GM19455 (cell line): ENCODE results near the gene IL6ST.
"Not testable (repeated sequence)": the region's sequence is repeated elsewhere in the genome, so short reads cannot be mapped to it uniquely, and the experiment has no call there.

Experiments
- ATAC-seq: cut with Tn5 transposase; IDR thresholded peaks from one replicate; pipeline ENCODE4 v1.9.1; 2021; ENCODE audit not compliant: unreplicated experiment

The IL6ST gene

DNA sequence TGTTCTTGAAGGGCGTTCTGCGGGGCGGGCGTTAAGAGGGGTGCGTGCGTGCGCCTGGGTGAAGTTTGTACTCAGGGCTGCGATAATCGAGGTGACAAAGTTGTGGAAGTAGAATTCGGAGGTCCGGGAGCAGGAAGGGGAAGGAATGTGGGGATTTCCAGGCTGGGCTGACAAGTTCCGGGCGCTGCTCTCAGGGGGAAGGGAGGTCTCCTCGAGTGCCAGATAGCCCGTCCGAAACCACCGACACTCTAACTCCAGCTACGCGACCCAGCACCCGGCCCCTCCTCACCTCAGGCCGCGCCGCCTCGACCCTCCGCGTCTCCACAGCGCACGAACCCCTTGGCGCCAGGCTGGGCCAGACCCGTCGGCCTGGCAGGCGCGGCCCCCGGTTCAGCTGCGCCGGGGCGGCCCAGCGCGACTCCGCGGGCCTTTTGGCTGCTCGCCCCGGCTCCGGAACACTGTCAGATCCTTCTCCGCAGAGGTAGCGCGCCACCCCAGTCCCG, at the start of gene IL6ST:
TSS of gene IL6ST (minus strand) at position 469 of the 503 bp plus-strand sequence. CDS start 18,685 bp downstream, outside the sequence.
- peak; percentile 51 for ATAC-seq

DNA sequence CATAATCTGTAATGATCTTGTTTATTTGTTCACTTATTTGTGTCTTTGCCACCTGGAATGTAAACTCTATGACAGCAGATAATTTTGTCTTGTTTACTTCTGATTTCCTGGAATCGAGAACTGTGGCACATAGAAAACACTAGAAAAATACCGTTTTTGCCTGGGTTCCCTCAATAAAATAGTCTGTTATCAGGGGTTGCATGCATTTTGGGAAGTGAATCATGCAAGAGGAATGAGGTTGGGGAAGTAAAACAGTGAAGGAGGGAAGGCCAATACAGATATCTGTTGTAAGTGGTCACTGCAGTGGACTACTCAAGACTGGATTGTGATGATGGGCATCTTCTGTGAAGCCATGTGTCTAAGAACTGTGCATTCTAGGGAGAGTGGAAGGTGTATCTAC, 45.2 kb upstream of the IL6ST start:
- ATAC-seq = no peak

DNA sequence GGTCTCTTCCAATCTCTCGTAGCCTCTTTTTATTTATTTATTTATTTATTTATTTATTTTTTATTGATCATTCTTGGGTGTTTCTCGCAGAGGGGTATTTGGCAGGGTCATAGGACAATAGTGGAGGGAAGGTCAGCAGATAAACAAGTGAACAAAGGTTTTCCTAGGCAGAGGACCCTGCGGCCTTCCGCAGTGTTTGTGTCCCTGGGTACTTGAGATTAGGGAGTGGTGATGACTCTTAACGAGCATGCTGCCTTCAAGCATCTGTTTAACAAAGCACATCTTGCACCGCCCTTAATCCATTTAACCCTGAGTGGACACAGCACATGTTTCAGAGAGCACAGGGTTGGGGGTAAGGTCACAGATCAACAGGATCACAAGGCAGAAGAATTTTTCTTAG, 43.4 kb upstream of the IL6ST start:
- ATAC-seq = not testable (repeated sequence)

DNA sequence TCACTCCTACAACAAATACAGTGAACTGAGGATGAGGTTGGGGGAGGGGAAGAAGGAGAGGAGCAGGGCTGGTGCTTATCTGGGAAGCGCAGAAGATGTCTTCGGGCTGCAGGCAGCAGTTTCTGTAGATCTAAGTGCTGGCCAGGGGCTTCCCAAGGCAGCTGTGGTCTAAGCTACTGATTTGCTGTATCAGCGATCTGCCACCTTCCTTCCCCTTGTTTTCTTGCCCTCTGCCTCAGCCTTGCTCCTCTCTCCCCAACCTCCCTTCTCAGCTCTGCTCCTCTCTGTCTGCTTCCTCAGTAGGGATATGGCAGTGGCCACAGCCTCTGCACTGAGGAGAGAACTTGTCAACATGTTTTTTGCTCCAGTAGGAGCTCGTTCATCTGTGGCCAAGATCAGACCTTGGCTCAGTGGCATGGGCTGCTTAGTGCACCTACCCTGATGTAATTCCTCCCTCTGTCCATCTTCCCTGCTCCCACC, 42.8 kb upstream of the IL6ST start:
- ATAC-seq = no peak

DNA sequence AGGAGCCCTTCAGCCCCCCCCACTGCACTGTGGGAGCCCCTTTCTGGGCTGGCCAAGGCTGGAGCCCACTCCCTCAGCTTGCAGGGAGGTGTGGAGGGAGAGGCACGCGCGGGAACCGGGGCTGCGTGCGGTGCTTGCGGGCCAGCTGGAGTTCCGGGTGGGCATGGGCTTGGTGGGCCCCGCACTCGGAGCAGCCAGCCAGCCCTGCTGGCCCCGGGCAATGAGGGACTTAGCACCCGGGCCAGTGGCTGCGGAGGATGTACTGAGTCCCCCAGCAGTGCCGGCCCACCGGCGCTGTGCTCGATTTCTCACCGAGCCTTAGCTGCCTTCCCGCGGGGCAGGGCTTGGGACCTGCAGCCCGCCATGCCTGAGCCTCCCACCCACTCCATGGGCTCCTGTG, 40.6 kb upstream of the IL6ST start:
- not testable (repeated sequence) for ATAC-seq

DNA sequence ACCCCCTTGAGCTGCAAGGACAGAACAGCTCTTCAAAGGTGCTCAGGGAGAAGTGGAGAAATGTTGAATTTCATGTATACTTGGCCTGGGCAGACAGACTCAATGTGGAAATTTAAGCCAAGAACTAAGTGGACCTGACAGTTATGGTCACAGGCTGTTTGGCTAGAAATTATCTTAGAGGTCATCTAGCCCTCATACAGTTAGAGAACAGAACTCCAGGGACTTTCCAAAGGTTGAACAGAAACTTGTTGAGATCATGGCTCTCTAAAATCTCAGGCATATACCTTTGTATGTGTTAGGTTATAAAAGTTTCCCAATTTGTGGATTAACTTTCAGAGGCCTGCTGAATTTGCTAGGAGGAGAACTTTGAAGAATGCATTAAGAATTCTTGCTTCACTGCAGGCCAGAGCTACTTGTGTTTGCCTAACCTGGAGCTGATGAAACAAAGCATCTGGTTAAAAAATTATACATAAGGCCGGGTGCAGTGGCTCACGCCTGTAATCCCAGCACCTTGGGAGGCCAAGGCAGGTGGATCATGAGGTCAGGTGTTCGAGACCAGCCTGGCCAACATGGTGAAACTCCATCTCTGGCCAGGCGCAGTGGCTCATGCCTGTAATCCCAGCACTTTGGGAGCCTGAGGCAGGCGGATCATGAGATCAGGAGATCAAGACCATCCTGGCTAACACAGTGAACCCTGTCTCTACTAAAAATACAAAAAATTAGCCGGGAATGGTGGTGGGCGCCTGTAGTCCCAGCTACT, 35.3 kb upstream of the IL6ST start:
- not testable (repeated sequence) for ATAC-seq

DNA sequence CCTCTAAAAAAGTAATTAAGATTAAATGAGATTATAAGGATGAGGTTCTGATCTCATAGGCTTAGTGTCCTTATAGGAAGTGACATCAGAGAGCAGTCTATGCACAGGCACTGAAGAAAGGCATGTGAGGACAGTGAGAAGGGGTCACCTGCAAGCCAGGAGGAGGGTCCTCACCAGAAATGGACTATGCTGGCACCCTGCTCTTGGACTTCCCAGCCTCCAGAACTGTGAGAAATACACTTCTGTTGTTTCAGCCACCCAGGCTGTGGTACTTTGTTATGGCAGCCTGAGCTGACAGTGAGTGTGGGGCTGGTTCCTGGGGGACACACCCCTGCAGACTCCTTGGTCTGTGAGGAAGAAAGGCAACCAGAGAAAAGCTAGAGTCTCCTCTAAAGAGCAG, 34.7 kb upstream of the IL6ST start:
- no peak for ATAC-seq

DNA sequence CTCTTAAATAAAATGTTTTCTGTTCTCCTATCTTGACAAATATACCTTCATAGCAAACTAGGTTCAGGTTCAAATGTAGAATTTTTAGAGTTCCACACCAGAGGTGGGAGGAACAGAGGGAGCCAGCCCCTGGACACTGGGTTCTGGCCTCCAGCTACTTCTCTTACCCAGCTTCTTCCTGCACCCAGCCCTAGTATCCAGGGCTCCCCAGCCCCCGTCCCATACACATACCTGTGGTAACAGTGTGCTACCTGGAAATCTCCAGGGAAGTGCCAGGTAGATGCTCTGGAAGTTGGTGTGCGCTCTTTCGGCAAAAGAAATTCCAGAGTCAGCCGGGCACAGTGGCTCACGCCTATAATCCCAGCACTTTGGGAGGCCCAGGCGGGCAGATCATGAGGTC, 33.9 kb upstream of the IL6ST start:
- no peak for ATAC-seq

DNA sequence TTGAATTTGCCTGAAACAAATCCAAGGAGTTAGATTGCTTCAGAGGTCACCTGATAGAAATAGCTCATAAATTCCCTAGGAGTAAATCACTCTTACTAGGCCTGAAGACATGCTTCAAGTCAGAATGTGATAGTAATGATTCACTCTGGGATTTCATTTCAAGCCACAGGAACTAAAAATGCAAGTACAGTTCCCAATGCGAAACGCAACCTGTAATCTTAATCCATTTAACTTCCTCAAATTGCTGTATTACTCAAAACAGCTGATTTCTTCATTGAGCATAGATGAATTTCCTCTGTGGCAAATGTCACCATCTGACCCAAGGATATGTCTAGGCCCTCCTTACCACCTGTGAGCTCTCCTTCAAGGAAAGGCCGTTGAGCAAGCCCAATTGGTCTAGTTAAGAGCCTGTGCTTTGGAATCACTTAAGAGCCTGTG, 32.1 kb upstream of the IL6ST start:
- ATAC-seq = peak; percentile 67

DNA sequence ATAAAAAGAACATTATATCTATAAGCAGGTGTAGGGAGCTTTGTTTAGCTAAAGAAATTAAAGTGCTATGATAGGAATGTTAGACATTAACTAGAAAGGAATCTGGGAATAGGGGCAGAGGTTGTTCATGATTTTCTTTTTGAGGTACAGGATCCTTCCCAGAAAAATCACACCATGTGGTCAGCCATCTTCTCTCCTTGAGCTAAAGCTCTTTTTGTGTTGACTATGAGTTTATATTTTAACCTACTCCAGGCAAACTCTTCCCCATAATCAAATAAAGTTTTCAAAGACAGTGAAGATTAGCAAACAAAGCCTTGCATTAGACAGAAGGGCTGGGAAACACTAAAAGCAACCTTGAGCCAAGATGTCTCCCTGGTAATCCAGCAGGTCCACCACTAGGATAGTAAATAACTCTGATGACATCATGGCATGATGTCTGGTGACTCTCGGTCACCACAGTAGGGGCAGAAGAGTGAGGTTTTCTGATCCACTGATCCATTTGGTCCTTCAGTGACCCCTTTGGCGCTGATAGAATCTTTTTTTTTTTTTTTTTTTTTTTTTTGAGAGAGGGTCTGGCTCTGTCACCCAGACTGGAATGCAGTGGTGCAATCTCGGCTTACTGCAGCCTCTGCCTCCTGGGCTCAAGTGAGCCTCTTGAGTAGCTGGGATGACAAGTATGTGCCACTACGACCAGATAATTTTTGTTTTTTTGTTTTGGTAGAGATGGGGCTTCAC, 30.6 kb upstream of the IL6ST start:
- no peak for ATAC-seq

DNA sequence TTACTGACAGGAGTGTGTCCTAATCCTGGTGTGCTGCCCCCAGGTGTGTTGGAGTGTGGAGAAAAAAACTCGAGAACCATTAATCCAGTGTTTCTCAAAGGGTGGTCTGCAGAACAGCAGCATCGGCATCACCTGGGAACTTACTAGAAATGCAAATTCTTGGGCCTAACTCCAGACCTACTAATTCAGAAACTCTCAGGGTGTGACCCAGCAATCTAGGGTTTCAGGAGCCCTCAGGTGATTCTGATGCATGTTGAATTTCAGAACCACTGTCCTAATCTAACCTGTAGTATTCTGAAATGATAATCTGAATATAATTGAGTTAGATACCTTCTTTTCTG, 30.0 kb upstream of the IL6ST start:
- ATAC-seq = no peak

DNA sequence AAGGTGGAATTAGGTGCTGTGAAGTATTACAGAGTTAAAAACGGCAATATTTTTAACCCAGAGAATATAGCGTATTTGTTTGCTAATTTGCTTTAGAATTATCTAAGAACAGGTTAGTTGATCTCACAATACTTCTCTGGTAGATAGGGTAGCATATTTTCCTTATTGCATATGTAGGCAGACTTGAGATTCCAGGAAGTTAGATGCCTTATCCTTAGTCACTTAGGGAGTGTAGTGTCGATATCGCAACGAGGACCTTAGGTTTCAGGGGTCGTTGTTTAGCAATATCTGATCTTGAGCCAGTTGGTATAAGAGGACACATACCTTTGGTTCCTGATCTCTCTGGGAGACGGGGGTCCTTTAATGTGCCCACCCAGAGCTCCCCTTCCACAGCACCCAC, 28.5 kb upstream of the IL6ST start:
- ATAC-seq = no peak

DNA sequence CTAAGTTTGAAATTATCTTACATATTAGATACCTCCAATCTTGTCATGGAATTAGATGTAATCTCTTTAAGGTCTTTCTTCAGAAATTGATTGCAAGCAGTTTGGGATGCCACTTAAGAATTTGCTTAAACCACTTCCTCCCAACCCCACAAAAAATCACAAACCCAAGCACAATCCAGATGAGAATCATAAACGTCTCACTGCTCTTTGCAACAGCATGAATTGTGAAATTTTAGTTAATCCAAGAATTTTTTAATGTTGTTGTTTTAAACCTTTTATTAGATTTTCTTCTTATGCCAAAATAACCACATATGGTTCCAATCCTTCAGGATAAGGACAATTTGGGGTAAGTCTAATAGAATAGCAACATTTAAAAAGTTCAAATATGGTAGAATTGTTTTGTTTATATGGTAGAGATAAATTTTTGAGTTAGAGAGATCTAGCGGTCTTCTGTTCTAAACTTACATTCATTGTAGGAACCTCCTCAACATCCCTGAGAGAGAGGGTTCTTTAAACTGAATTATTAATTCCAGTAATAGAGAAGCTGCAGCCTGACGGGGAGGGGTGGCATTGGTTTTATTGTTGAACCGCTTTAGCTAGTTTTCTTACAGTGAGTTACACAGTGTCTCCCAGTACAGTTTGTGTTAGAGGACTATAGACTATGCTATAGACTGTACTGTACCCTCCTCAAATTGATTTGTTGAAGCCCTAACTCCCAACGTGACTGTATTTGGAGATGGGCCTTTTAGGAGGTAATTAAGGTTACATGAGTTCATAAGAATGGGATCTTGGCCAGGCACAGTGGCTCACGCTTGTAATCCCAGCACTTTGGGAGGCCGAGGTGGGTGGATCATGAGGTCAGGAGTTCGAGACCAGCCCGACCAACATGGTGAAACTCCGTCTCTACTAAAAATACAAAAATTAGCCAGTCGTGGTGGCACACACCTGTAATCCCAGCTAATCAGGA, 24.8 kb upstream of the IL6ST start:
- no peak for ATAC-seq

DNA sequence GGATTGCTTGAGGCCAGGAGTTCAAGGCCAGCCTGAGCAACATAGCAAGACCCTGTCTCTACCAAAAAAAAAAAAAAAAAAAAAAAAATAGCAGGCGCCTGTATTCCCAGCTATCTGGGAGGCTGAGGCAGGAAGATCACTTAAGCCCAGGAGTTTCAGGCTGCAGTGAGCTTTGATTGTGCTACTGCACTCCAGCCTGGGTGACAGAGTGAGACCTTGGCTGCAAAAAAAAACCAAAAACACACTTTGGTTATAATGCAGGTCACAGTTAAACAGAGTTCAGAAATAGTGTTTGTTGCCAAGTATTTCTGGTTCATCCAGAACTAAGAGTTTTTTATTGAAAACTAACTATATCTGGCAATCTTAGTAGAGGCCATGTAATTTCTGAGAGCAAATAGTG, 24.1 kb upstream of the IL6ST start:
- no peak for ATAC-seq

DNA sequence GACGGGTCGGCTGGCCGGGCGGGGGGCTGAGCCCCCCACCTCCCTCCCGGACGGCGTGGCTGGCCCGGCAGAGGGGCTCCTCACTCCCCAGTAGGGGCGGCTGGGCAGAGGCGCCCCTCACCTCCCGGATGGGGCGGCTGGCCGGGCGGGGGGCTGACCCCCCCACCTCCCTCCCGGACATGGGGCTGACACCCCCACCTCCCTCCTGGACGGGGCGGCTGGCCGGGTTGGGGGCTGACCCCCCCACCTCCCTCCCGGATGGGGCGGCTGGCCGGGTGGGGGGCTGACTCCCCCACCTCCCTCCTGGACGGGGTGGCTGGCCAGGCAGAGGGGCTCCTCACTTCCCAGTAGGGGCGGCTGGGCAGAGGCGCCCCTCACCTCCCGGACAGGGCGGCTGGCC, 19.9 kb upstream of the IL6ST start:
- not testable (repeated sequence) for ATAC-seq

DNA sequence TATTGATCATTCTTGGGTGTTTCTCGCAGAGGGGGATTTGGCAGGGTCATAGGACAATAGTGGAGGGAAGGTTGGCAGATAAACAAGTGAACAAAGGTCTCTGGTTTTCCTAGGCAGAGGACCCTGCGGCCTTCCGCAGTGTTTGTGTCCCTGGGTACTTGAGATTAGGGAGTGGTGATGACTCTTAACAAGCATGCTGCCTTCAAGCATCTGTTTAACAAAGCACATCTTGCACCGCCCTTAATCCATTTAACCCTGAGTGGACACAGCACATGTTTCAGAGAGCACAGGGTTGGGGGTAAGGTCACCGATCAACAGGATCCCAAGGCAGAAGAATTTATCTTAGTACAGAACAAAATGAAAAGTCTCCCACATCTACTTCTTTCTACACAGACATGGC, 19.2 kb upstream of the IL6ST start:
- not testable (repeated sequence) for ATAC-seq

DNA sequence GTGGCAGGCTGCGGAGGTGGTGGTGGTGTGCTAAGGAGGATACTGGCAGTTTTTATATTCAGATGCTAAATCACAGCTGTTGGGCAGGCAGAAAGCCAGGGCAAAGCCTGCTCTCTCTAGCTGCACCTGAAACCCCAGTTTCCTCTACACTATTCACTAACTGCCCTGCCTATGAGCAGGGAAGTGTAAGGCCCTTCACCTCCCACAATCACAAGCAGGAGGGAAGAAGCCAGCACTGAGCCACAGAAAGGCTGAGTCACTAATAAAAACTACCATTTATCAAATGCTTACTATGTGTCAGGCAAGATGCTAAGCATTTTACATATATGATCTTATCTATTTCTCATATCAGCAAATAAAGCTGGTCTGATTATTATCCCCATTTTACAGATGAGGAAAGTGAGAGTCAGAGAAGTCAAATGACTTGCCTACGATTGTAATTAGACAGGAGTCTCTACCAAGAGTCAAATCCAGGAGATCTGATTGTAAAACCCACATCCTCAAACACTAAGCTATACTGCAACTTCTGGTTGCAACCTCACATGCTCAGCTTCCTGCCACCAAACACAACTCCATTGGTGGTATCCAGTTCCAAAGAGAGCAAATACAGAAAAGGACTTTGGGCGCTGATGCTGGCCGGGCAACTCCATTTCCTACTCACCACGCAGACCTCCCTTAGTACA, 17.7 kb upstream of the IL6ST start:
- no peak for ATAC-seq

DNA sequence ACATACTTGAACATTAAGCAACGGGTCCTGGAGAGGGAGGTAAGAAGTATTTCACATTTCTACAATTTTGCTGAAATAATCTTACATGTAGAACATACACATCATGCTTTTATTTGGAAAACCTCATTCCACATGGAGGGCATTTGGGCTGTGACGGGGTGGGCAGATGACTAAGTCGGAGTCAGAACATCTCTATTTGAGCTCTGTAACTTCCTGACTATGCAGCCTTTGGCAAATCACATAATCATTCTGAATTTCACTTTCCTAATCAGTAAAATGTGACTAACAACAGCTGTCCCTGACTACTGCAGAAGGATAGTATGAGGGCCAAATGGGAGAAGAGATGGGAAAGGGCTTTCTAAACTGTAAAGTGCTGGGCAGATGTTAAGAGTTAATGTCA, 17.1 kb upstream of the IL6ST start:
- no peak for ATAC-seq

DNA sequence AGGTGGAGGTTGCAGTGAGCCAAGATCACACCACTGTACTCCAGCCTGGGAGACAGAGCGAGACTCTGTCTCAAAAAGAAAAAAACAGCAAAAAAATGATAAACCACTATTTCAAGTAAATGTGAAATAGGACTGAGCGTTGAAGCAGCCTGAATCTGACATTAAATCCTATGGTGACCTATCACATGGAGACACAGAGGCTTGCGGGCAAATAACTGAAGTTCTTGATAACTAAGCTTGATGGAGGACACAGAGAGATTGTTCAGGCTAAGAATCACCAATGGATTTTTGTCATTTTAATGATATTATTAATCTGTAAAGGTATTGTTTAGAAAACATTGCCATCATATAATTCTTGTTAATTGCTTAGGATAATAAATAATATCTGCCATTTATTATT, 15.7 kb upstream of the IL6ST start:
- no peak for ATAC-seq

DNA sequence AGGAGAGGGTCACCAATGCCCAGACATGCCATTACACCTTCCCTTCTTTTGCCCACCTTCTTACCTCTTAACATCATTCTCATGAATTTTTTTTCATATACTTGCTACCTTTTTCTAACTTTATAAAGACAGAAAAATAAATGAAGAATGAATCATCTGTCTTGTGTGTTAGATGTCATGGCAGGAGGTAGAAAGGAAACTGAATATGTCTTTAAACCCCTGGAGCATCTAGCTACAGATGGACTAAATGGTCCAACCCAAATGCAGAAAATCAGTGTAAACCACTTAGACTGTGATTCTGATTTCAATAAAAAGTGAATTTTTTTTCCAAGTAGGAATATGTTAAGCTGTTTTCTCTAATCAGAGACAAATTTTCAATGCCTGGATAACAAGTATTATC, 11.8 kb upstream of the IL6ST start:
- ATAC-seq = no peak

DNA sequence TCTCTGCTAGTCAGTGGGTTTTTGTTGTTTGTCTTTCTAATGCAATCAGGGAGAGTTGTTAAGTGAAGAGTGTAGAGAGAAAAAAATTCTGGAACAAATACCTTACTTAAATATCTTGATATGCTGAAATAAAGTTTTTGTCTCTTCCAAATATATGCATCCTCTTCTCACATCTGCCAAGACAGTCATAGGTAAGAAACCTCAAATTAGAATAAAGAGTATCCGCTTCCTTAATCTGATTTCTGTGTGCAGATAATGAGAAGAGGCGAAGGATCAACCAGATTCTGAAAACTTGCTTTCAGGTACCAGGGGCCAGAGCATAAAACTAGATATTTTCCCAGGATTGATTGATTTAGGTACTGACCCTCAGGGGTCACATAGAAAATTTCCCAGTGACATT, 11.3 kb upstream of the IL6ST start:
- no peak for ATAC-seq
